Endothelial cell (in vitro differentiated cells): Measurements from ENCODE around the gene ARID1A. TPM values are rescaled to one million over a fixed set of nuclear protein-coding genes. Genes with fewer than 3 reads are reported as not detected.

Experiments
- DNase-seq: peaks from one replicate; pipeline ENCODE4 v3.0.0; 2021; ENCODE audit warnings: low spot score
- H3K27ac Mint-ChIP-seq: one replicate; pipeline ENCODE4 v1.8.0; 2021; ENCODE audit warnings: mixed read lengths, inconsistent platforms; ENCODE audit not compliant: unreplicated experiment
- H3K27me3 Mint-ChIP-seq: one replicate; pipeline ENCODE4 v1.8.0; 2021; ENCODE audit warnings: mild to moderate bottlenecking, moderate library complexity, mixed read lengths, inconsistent platforms; ENCODE audit not compliant: unreplicated experiment
- H3K36me3 Mint-ChIP-seq: one replicate; pipeline ENCODE4 v1.8.0; 2021; ENCODE audit warnings: mild to moderate bottlenecking, low read depth, mixed read lengths, inconsistent platforms; ENCODE audit not compliant: unreplicated experiment
- H3K4me1 Mint-ChIP-seq: one replicate; pipeline ENCODE4 v1.8.0; 2021; ENCODE audit warnings: mild to moderate bottlenecking, mixed read lengths, inconsistent platforms; ENCODE audit not compliant: unreplicated experiment
- H3K4me3 Mint-ChIP-seq: one replicate; pipeline ENCODE4 v1.8.0; 2021; ENCODE audit warnings: mild to moderate bottlenecking, mixed read lengths, inconsistent platforms; ENCODE audit not compliant: unreplicated experiment
- H3K9me3 Mint-ChIP-seq: one replicate; pipeline ENCODE4 v1.8.0; 2021; ENCODE audit warnings: mixed read lengths, inconsistent platforms; ENCODE audit not compliant: unreplicated experiment
- CTCF ChIP-seq: fragments of 200-600 bp; sonication (generic); IDR thresholded peaks from one replicate; pipeline ENCODE4 v1.5.0; 2021; ENCODE audit warnings: antibody characterized with exemption; ENCODE audit not compliant: unreplicated experiment
- total RNA-seq: library from RNA; stranded (reverse); fragmentation: NEBNext Ultra II Directional; extraction: Animal tissue kit (Norgen Biotek cat#: 25700); gene quantifications from one replicate; pipeline ENCODE4 v1.2.1, GENCODE V29; 2021; ENCODE audit not compliant: unreplicated experiment

ARID1A gene
- total RNA-seq, 1 donor from 2014 or later, result 115 TPM

- no peaks in the 10 kb centered on the region for H3K9me3 Mint-ChIP-seq
- peaks cover 56% of the 10 kb centered on the region for H3K36me3 Mint-ChIP-seq
- H3K27me3 Mint-ChIP-seq, result peaks cover 13% of the 10 kb centered on the region
- no peak for TF ChIP-seq CTCF
- no peak for DNase-seq
- H3K4me1 Mint-ChIP-seq, result peaks cover 25% of the 10 kb centered on the region
- no peak overlapping the region for H3K27ac Mint-ChIP-seq
- H3K4me3 Mint-ChIP-seq, result peak overlapping the region; percentile 24
Observed at GRCh38 chr1:26779098-26779668, 83.4 kb downstream of the ARID1A start.

- Mint-ChIP-seq H3K36me3 (peaks cover 43% of the 10 kb centered on the region), H3K4me3 (no peak overlapping the region), H3K9me3 (no peaks in the 10 kb centered on the region), H3K27me3 (peaks cover 10% of the 10 kb centered on the region), H3K27ac (no peak overlapping the region), H3K4me1 (peaks cover 34% of the 10 kb centered on the region)
- no peak for TF ChIP-seq CTCF
- DNase-seq, result no peak
Observed at GRCh38 chr1:26780344-26780957, 84.6 kb downstream of the ARID1A start.

DNA sequence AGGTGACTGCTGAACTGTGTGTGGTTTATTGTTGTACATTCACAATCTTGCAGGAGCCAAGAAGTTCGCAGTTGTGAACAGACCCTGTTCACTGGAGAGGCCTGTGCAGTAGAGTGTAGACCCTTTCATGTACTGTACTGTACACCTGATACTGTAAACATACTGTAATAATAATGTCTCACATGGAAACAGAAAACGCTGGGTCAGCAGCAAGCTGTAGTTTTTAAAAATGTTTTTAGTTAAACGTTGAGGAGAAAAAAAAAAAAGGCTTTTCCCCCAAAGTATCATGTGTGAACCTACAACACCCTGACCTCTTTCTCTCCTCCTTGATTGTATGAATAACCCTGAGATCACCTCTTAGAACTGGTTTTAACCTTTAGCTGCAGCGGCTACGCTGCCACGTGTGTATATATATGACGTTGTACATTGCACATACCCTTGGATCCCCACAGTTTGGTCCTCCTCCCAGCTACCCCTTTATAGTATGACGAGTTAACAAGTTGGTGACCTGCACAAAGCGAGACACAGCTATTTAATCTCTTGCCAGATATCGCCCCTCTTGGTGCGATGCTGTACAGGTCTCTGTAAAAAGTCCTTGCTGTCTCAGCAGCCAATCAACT, 85.5 kb downstream of the ARID1A start:
- Mint-ChIP-seq H3K27ac (no peak overlapping the region), H3K36me3 (peaks cover 37% of the 10 kb centered on the region)

GRCh38 chr1:26782521-26783212, 86.9 kb downstream of the ARID1A start:
- H3K27me3 Mint-ChIP-seq, result peaks cover 16% of the 10 kb centered on the region
- H3K9me3 Mint-ChIP-seq, result no peaks in the 10 kb centered on the region
- no peak for TF ChIP-seq CTCF
- no peak for DNase-seq
- peak overlapping the region; percentile 12 for H3K4me3 Mint-ChIP-seq
- H3K27ac Mint-ChIP-seq, result peak overlapping the region; percentile 14
- H3K4me1 Mint-ChIP-seq, result peaks cover 55% of the 10 kb centered on the region
- H3K36me3 Mint-ChIP-seq, result peaks cover 33% of the 10 kb centered on the region

More for the DNA sequence above, 85.5 kb downstream of the ARID1A start:
- peak overlapping the region; percentile 7 for H3K4me3 Mint-ChIP-seq
- H3K4me1 Mint-ChIP-seq, result peaks cover 42% of the 10 kb centered on the region
- H3K27me3 Mint-ChIP-seq, result peaks cover 10% of the 10 kb centered on the region
- DNase-seq, result no peak
- no peaks in the 10 kb centered on the region for H3K9me3 Mint-ChIP-seq
- no peak for TF ChIP-seq CTCF
